Stimulated activated CD8-positive, alpha-beta memory T cell treated with anti-CD3 and anti-CD28 coated beads, Interleukin-12 subunit alpha, Interleukin-12 subunit beta, amount 100 ng/mL, for 1 hour (primary cell): ENCODE data around the gene PHETA2.
"Not testable (repeated sequence)": the region's sequence is repeated elsewhere in the genome, so short reads cannot be mapped to it uniquely, and the experiment has no call there.

Experiments
- DNase-seq: peaks from one replicate; pipeline ENCODE4 v3.0.0-alpha.2; 2020; ENCODE audit warnings: low read depth

The PHETA2 gene

DNA sequence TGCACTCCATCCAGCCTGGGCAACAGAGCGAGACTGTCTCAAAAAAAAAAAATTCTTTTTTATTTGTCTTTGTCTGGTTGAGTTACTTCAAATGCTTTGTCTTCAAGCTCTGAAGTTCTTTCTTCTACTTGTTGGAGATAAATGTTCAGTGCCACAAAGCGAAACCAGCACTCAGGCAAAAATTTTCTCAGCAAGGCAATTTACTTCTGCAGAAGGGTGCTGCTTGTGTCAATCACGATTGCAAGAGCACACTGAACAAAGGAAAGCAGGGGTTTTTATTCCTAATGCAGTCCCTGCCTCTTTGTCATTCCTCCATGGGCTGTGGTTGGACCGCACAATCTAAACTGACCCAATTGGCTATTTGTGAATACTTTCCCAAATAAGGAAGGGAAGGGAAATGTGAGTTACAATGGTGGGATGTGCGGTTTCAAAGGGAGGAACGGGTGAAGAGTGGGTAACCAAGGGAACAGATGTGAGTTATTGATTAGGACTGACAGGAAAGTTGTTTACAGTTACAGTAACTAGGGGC is 30.3 kb downstream of the PHETA2 start:
- not testable (repeated sequence) for DNase-seq

DNA sequence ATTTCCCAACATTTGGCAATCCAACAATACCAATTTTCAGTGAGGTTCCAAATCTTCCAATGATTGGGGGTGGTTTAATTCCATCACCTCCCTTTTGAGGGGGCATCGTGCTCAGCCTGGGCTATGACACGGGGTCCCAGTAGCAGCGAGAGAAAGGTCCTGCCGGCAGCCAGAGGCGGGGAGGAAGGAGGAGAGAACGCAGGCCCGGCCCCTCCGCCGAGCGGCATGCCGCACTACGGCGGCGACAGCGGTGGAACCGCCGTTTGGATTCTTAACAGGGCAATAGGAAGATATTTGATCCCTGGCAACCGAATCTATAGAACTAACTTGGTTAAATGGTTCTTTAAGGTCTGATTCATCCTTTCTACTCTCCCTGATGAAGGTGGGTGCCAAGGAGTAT is 34.8 kb downstream of the PHETA2 start:
- no peak for DNase-seq

DNA sequence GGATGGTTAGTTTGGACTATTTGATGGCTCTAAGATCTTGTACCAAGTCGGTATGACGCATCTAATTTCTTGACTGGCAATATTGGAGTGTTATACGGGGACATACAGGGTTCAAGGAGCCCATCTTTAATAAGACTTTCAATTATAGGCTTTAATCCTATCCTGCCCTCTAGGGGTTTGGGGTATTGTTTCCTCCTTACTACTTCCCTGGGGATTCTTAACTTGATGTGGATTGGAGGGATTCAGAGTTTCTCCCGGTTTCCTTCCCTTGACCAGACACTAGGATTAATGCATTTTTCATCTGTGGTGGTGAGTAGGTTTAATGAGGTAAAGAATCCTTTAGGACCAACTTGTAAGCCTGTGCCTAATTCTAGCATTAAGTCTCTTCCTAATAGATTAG is 37.8 kb downstream of the PHETA2 start:
- DNase-seq, result no peak

DNA sequence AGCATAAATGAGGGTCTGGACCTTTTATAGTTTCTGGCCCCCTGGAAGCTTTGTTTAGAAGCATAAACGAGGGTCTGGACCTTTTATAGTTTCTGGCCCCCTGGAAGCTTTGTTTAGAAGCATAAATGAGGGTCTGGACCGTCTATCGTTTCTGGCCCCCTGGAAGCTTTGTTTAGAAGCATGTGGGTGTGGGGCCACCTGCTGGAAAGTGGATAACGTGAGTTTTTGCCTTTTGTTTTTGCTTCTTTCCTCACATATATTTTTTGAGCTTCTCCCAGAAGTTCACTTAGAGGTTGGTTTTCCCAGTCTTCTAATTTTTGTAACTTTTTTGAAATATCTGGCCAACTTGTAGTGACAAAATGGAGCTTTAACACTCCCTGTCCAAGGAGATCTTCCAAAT is 38.7 kb downstream of the PHETA2 start:
- DNase-seq, result not testable (repeated sequence)

DNA sequence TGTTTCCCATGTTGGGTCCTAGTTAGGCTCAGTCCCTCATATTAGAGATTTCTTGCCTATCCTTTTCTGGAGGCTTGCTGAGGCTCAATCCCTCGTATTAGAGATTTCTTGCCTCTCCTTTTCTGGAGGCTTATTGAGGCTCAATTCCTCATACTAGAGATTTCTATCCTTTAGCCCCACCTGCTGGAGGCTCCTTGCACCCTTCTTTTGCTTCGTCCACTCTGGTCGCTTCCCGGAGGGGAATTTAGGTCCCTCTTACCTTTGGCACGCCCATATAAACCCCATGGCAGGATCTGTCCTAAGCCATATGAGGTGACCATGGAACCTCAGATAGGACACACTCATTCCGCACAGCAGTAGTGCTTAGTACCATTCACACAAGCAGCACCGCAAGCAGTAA is 40.7 kb downstream of the PHETA2 start:
- no peak for DNase-seq

DNA sequence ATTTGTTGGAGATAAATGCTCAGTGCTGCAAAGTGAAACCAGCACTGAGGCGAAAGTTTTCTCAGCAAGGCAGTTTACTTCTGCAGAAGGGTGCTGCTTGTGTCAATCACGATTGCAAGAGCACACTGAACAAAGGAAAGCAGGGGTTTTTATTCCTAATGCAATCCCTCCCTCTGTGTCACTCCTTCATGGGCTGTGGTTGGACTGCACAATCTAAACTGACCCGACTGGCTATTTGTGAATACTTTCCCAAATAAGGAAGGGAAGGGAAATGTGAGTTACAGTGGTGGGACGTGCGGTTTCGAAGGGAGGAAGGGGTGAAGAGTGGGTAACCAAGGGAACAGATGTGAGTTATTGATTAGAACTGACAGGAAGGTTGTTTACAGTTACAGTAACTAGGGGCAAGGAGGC is 41.4 kb downstream of the PHETA2 start:
- not testable (repeated sequence) for DNase-seq

DNA sequence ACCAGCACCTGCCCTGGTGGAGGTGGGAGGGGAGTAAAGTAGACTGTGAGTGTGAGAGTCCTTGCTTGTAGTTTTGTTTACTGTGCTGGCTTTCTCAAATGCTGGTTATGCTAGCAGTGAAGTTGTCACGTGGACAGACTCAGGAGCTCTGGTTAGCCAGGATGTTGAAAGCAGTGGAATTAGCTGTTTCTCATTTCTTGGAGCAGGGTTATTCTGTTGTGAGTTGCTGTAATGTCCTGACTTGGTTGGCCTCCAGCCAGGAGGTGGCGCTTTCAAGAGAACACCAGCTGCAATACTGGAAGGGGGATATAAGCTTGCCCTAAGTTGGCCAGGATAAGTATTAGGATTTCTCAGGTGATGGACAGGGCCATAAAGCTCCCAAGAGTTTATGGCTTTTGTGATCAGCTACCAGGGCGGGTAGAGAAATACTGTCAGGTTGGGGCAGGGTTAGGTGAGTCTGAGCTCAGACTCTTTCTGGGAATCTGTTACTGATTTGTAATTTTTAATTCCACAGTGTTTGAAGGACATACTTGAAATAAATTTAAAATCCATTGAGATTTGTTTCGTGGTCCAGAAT is 42.9 kb downstream of the PHETA2 start:
- no peak for DNase-seq

DNA sequence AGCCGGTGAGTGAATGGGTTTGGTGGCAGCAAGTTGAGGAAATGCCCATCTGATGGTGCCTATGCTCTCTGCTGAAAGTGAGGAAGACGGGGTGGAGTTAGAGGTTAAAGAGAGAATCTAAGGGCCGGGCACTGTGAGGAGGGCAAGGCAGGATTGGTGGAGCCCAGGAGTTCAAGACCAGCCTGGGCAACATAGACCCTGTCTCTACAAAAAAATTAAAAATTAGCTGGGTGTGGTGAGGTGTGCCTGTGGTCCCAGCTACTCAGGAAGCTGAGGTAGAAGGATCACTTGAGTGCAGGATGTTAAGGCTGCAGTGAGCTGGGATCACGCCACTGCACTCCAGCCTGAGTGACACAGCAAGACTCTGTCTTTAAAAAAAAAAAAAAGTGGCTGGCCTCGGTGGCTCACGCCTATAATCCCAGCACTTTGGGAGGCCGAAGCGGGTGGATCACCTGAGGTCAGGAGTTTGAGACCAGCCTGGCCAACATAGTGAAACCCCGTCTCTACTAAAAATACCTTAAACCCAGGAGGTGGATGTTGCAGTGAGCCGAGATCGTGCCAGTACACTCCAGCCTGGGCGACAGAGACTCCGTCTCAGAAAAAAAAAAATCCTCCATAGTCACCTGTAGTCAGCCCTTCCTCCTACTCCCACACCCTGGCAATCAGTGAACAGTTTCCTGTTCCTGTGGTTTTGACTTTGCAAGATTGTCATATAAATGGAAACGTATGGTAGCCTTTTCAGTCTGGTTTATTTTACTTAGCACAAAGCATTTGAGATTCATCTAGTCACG is 46.4 kb downstream of the PHETA2 start:
- not testable (repeated sequence) for DNase-seq

DNA sequence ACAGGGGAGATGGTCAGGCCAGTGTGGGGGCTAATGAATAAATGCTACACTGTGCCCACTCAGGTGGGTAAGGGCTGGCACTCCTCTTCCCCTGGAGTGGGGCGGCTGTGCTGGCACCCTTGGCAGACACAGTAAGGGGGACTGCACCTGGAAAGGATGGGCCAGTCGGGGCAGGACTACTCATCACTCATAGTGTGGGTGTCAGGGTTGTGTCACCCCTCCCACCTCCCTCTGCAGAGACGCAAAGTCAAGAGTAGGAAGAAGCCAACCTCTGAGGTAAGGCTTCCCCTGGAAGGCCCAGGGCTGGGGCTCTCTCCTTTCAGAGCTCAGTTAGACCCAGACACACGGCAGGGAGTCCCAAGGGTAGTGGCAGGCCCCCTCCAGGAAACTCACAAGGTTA is 49.5 kb downstream of the PHETA2 start:
- DNase-seq, result not testable (repeated sequence)

DNA sequence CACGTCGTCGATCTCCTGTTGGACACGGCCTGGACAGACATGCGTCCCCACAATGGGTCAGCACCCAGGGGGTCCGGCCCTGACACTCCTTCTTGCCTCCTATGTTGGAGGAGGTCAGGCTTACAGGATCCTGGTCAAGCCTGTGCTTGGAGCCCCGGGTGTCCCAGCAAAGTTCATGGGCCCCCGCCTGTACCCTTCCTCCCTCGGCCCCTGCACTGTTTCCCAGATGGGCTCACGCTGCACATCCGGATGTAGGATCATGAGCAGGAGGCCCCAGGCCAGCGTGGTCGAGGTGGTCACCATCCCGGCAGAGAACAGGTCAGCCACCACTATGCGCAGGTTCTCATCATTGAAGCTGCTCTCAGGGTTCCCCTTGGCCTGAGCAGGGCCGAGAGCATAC is 53.6 kb downstream of the PHETA2 start:
- no peak for DNase-seq

DNA sequence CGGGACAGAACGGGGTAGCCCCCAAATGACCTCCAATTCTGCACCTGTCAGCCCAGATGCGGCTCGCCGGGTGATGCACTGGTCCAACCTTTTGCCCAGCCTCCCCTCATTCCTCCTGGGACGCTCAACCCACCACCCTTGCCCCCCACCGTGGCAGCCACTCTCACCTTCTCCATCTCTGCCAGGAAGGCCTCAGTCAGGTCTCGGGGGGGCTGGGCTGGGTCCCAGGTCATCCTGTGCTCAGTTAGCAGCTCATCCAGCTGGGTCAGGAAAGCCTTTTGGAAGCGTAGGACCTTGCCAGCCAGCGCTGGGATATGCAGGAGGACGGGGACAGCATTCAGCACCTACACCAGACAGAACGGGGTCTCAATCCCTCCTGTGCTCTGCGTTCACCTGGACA is 54.0 kb downstream of the PHETA2 start:
- not testable (repeated sequence) for DNase-seq
